Measurements from ENCODE around the gene HOXA9.

Gene HOXA9

GRCh38 chr7:27151931-27152815 lies 13.2 kb downstream of the HOXA9 start, which contains the start of gene HOXA3:
Gene HOXA3 (minus strand): TSS chr7:27152583. CDS start chr7:27110640, 41,943 bp downstream.
- no peak for DNase-seq

- DNase-seq = no peak
Observed at GRCh38 chr7:27151341-27151930, 13.9 kb downstream of the HOXA9 start.

GRCh38 chr7:27150568-27151340 lies 14.6 kb downstream of the HOXA9 start:
- peak; percentile 50 for DNase-seq

- DNase-seq = no peak
Observed at GRCh38 chr7:27149842-27150567, 15.3 kb downstream of the HOXA9 start.

GRCh38 chr7:27148756-27149641 lies 16.3 kb downstream of the HOXA9 start:
- no peak for DNase-seq

GRCh38 chr7:27148031-27148755 lies 17.1 kb downstream of the HOXA9 start:
- no peak for DNase-seq

GRCh38 chr7:27147199-27148030 lies 17.9 kb downstream of the HOXA9 start, which contains the start of gene HOXA6:
Gene HOXA6 (minus strand): TSS chr7:27147774. CDS start chr7:27147749, 25 bp downstream.
- DNase-seq = no peak

GRCh38 chr7:27146491-27147198 lies 18.7 kb downstream of the HOXA9 start:
- DNase-seq = no peak

- no peak for DNase-seq
Observed at GRCh38 chr7:27145914-27146412, 19.4 kb downstream of the HOXA9 start.

GRCh38 chr7:27145165-27145913 lies 20.0 kb downstream of the HOXA9 start:
- DNase-seq = no peak

- DNase-seq = no peak
Observed at GRCh38 chr7:27144781-27145164, 20.6 kb downstream of the HOXA9 start.

GRCh38 chr7:27143950-27144780 lies 21.2 kb downstream of the HOXA9 start:
- no peak for DNase-seq

GRCh38 chr7:27143023-27143949 lies 22.1 kb downstream of the HOXA9 start, which contains the start of gene HOXA5:
Gene HOXA5 (minus strand): TSS chr7:27143681. CDS start chr7:27143607, 74 bp downstream.
- DNase-seq = no peak

GRCh38 chr7:27142580-27143022 lies 22.7 kb downstream of the HOXA9 start:
- DNase-seq = no peak

GRCh38 chr7:27141923-27142579 lies 23.3 kb downstream of the HOXA9 start:
- no peak for DNase-seq

Data from fibroblast of skin of scalp (primary cell).